Lower lobe of right lung (tissue), 2 donors: Measurements from ENCODE around the gene TBC1D12. TPM values are rescaled to one million over a fixed set of nuclear protein-coding genes. Genes with fewer than 3 reads are reported as not detected.

Experiments
- ATAC-seq, 2 donors: fragments of 200-7000 bp; cut with Tn5 transposase; one replicate each; pipeline ENCODE4 v1.9.1; 2020 to 2022; ENCODE audit warnings: mild to moderate bottlenecking in 2 of 2, moderate library complexity in 2 of 2
- DNase-seq: peaks from one replicate; pipeline ENCODE4 v3.0.0-alpha.2; 2020
- H3K27ac ChIP-seq: fragments of 200-600 bp; one replicate; pipeline ENCODE4 v1.8.0; 2022
- H3K27me3 ChIP-seq: fragments of 200-600 bp; one replicate; pipeline ENCODE4 v1.8.0; 2022; ENCODE audit warnings: low read depth
- H3K36me3 ChIP-seq: fragments of 200-600 bp; one replicate; pipeline ENCODE4 v1.8.0; 2022; ENCODE audit warnings: mild to moderate bottlenecking
- H3K4me1 ChIP-seq: fragments of 200-600 bp; one replicate; pipeline ENCODE4 v1.8.0; 2022
- H3K4me3 ChIP-seq: fragments of 200-600 bp; one replicate; pipeline ENCODE4 v1.8.0; 2022; ENCODE audit warnings: mild to moderate bottlenecking
- H3K9me3 ChIP-seq: fragments of 200-600 bp; one replicate; pipeline ENCODE4 v1.8.0; 2022
- CTCF ChIP-seq: fragments of 200-600 bp; IDR thresholded peaks from one replicate; pipeline ENCODE4 v1.8.0; 2022; ENCODE audit warnings: antibody characterized with exemption, mild to moderate bottlenecking
- intact Hi-C: fragments of 100-400 bp; cut with DNase I; formaldehyde crosslinking; loops from one replicate; pipeline ENCODE4 v1.11.0; 2022
- total RNA-seq: library from RNA; stranded (reverse); fragmentation: NEBNext Ultra II Directional; extraction: Animal tissue kit (Norgen Biotek cat#: 25700); gene quantifications from one replicate; pipeline ENCODE4 v1.2.1, GENCODE V29; 2021
- donor health status: DM: no; HTN: yes; CAD: no; lungs with severe emphysema.

TBC1D12 gene
- total RNA-seq, 1 donor from 2014 or later = 12.5 TPM

- Histone ChIP-seq H3K4me3 (no peak overlapping the region), H3K27me3 (no peaks in the 10 kb centered on the region), H3K36me3 (no peaks in the 10 kb centered on the region), H3K27ac (no peak overlapping the region), H3K4me1 (peaks cover 4% of the 10 kb centered on the region), H3K9me3 (no peaks in the 10 kb centered on the region)
- no peak for ATAC-seq
- no peak for TF ChIP-seq CTCF
- DNase-seq = no peak
- intact Hi-C loops = no loop called here
Observed at GRCh38 chr10:94417321-94417720, 15.0 kb downstream of the TBC1D12 start.

GRCh38 chr10:94420516-94420915 is 18.2 kb downstream of the TBC1D12 start:
- peaks cover 7% of the 10 kb centered on the region for H3K9me3 ChIP-seq
- intact Hi-C loops = no loop called here
- ATAC-seq (no peak), DNase-seq (no peak)
- no peak overlapping the region for H3K4me3 ChIP-seq
- H3K27ac ChIP-seq = no peak overlapping the region
- H3K4me1 ChIP-seq = no peaks in the 10 kb centered on the region
- TF ChIP-seq CTCF = no peak
- no peaks in the 10 kb centered on the region for H3K27me3 ChIP-seq
- no peaks in the 10 kb centered on the region for H3K36me3 ChIP-seq

- DNase-seq (no peak), ATAC-seq (no peak)
- no peaks in the 10 kb centered on the region for H3K27me3 ChIP-seq
- no peak overlapping the region for H3K4me3 ChIP-seq
- H3K9me3 ChIP-seq = peaks cover 12% of the 10 kb centered on the region
- H3K36me3 ChIP-seq = no peaks in the 10 kb centered on the region
- no peak overlapping the region for H3K27ac ChIP-seq
- no peaks in the 10 kb centered on the region for H3K4me1 ChIP-seq
- TF ChIP-seq CTCF = no peak
- intact Hi-C loops = no loop called here
Observed at GRCh38 chr10:94420998-94421528, 18.7 kb downstream of the TBC1D12 start.

GRCh38 chr10:94423627-94424026 is 21.3 kb downstream of the TBC1D12 start:
- intact Hi-C loops = no loop called here
- H3K4me3 ChIP-seq = no peak overlapping the region
- no peaks in the 10 kb centered on the region for H3K4me1 ChIP-seq
- peaks cover 18% of the 10 kb centered on the region for H3K9me3 ChIP-seq
- no peaks in the 10 kb centered on the region for H3K27me3 ChIP-seq
- ATAC-seq (no peak), DNase-seq (no peak)
- H3K36me3 ChIP-seq = no peaks in the 10 kb centered on the region
- no peak overlapping the region for H3K27ac ChIP-seq
- no peak for TF ChIP-seq CTCF

GRCh38 chr10:94424714-94425337 is 22.5 kb downstream of the TBC1D12 start:
- Histone ChIP-seq H3K36me3 (no peaks in the 10 kb centered on the region), H3K27me3 (no peaks in the 10 kb centered on the region), H3K9me3 (peaks cover 18% of the 10 kb centered on the region), H3K4me1 (no peaks in the 10 kb centered on the region), H3K4me3 (no peak overlapping the region), H3K27ac (no peak overlapping the region)
- ATAC-seq (no peak), DNase-seq (no peak)
- intact Hi-C loops = no loop called here
- no peak for TF ChIP-seq CTCF
